DND-41 (cell line): Measurements from ENCODE around the gene ATAD2B.

ENCODE experiments used
- ATAC-seq: fragments of 200-7000 bp; cut with Tn5 transposase; 3 replicates; pipeline ENCODE4 v1.9.1; 2021; ENCODE audit warnings: low read depth; ENCODE audit not compliant: insufficient read depth
- DNase-seq: peaks from one replicate; pipeline ENCODE4 v3.0.0-alpha.2; 2020
- H2AFZ ChIP-seq: 2 replicates; pipeline ENCODE4 v1.6.0; 2012; ENCODE audit warnings: low read depth, low read length
- H3K27ac ChIP-seq: 2 replicates; pipeline ENCODE4 v1.5.1; 2012; ENCODE audit warnings: low read length, inconsistent platforms
- H3K27me3 ChIP-seq: fragments of 200-600 bp; sonication (generic); 2 replicates; pipeline ENCODE4 v1.6.0; 2012; ENCODE audit warnings: low read length, mild to moderate bottlenecking, inconsistent platforms; ENCODE audit not compliant: insufficient read depth, poor library complexity
- H3K36me3 ChIP-seq: 2 replicates; pipeline ENCODE4 v1.5.1; 2012; ENCODE audit warnings: low read length, inconsistent platforms; ENCODE audit not compliant: insufficient read depth
- H3K4me1 ChIP-seq: 2 replicates; pipeline ENCODE4 v1.5.1; 2012; ENCODE audit warnings: mild to moderate bottlenecking, low read length; ENCODE audit not compliant: insufficient read depth
- H3K4me2 ChIP-seq: 2 replicates; pipeline ENCODE4 v1.6.0; 2012; ENCODE audit warnings: mild to moderate bottlenecking, moderate library complexity, low read length, inconsistent platforms; ENCODE audit not compliant: insufficient read depth
- H3K4me3 ChIP-seq, 2 experiments: fragments of 200-600 bp in 1 of 2; shearing (Covaris generic) in 1 of 2; 2 replicates each; pipeline ENCODE4 v1.5.1; 2012 to 2016; ENCODE audit warnings: inconsistent platforms in 2 of 2, low read length in 2 of 2, mild to moderate bottlenecking in 2 of 2, low read depth in 1 of 2, moderate library complexity in 1 of 2
- H3K79me2 ChIP-seq: 2 replicates; pipeline ENCODE4 v1.6.0; 2012; ENCODE audit warnings: low read length, inconsistent platforms; ENCODE audit not compliant: insufficient read depth
- H3K9ac ChIP-seq: 2 replicates; pipeline ENCODE4 v1.6.0; 2012; ENCODE audit warnings: low read depth, mild to moderate bottlenecking, inconsistent platforms, low read length, moderate library complexity
- H3K9me3 ChIP-seq: 2 replicates; pipeline ENCODE4 v1.5.1; 2012; ENCODE audit warnings: low read length, moderate library complexity, mild to moderate bottlenecking, inconsistent platforms; ENCODE audit not compliant: insufficient read depth, severe bottlenecking
- H4K20me1 ChIP-seq: 2 replicates; pipeline ENCODE4 v1.6.0; 2012; ENCODE audit warnings: low read length; ENCODE audit not compliant: insufficient read depth
- EZH2 ChIP-seq: IDR thresholded peaks from 3 replicates; pipeline ENCODE4 v1.6.1; 2012; ENCODE audit warnings: borderline replicate concordance, low read depth, mild to moderate bottlenecking, moderate library complexity, low read length, inconsistent platforms; ENCODE audit not compliant: severe bottlenecking
- TF ChIP-seq, protein P1 (sequence below): IDR thresholded peaks from 2 replicates; pipeline ENCODE4 v1.5.1; 2012; ENCODE audit warnings: borderline replicate concordance, low read length, moderate library complexity, mild to moderate bottlenecking; ENCODE audit not compliant: poor library complexity, severe bottlenecking; ENCODE audit errors: extremely low read depth

The ATAD2B gene

DNA sequence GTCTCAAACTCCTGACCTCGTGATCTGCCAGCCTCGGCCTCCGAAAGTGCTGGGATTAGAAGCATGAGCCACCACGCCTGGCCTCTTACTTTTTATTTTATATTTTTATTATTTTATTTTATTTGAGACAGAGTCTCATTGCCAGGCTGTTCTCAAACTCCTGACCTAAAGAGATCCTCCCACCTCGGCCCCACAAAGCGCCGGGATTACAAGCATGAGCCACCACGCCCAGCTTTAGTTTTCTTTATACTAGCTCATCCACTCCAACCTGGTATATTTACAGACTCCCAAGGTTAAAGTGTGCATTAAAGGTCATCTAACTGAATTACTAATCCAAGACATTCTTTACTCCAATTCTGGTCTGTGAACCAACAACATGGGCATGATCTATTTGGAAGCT lies 26.8 kb downstream of the ATAD2B start:
- Histone ChIP-seq H3K9ac (no peak overlapping the region), H3K79me2 (peaks cover 79% of the 10 kb centered on the region), H3K9me3 (no peaks in the 10 kb centered on the region), H3K4me3 (no peak overlapping the region), H3K36me3 (no peaks in the 10 kb centered on the region), H3K4me1 (no peaks in the 10 kb centered on the region), H2AFZ (no peak overlapping the region), H4K20me1 (peaks cover 15% of the 10 kb centered on the region), H3K27me3 (no peaks in the 10 kb centered on the region), H3K27ac (no peak overlapping the region), H3K4me2 (no peak overlapping the region)
- TF ChIP-seq EZH2 = no peak
- TF ChIP-seq, protein P1, sequence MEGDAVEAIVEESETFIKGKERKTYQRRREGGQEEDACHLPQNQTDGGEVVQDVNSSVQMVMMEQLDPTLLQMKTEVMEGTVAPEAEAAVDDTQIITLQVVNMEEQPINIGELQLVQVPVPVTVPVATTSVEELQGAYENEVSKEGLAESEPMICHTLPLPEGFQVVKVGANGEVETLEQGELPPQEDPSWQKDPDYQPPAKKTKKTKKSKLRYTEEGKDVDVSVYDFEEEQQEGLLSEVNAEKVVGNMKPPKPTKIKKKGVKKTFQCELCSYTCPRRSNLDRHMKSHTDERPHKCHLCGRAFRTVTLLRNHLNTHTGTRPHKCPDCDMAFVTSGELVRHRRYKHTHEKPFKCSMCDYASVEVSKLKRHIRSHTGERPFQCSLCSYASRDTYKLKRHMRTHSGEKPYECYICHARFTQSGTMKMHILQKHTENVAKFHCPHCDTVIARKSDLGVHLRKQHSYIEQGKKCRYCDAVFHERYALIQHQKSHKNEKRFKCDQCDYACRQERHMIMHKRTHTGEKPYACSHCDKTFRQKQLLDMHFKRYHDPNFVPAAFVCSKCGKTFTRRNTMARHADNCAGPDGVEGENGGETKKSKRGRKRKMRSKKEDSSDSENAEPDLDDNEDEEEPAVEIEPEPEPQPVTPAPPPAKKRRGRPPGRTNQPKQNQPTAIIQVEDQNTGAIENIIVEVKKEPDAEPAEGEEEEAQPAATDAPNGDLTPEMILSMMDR = no peak
- ATAC-seq (no peak), DNase-seq (no peak)

DNA sequence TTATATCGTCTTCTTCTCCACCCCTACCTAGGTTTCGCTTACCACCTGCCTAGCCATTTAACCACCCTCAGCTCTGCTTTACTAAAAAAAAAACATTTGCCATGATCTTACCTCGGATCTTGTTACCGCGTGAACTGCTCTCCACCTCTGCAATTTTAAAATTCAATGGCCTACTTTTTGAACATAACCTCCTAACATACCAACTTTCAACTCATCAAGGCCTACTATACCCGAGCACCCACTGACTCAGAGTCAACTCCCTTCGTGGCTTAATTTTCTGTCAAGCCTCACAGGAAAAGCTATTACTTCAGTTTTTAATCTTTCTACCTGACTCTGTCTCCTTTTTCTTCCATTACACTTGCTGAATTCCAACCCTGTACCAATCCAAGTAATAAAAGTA lies 55.7 kb downstream of the ATAD2B start:
- Histone ChIP-seq H3K4me3 (no peak overlapping the region), H3K36me3 (peaks cover 58% of the 10 kb centered on the region), H2AFZ (no peak overlapping the region), H4K20me1 (no peaks in the 10 kb centered on the region), H3K27ac (no peak overlapping the region), H3K9ac (no peak overlapping the region), H3K4me2 (no peak overlapping the region), H3K9me3 (no peaks in the 10 kb centered on the region), H3K27me3 (no peaks in the 10 kb centered on the region), H3K79me2 (no peaks in the 10 kb centered on the region), H3K4me1 (no peaks in the 10 kb centered on the region)
- ATAC-seq (no peak), DNase-seq (no peak)
- TF ChIP-seq, protein P1 = no peak
- TF ChIP-seq EZH2 = no peak

DNA sequence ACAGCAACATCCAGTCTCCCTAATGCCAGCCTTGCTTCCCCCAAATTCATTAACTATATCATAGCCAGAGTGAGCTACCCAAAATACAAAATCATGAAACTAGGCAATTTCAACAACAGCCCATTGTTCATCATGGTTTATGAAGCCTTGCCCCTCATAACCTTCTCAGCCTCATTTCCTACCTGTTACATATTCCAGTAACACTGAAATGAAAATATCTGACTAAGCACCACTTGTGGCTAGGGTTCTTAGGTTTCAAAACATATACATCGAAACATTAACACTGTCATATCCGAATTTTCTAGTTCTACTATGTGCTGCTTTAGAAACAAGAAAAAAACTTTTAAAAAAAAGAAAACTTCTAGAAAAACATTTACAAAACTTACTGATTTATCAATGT lies 59.5 kb downstream of the ATAD2B start:
- no peaks in the 10 kb centered on the region for H4K20me1 ChIP-seq
- H3K27me3 ChIP-seq = no peaks in the 10 kb centered on the region
- TF ChIP-seq, protein P1 = no peak
- TF ChIP-seq EZH2 = no peak
- no peak overlapping the region for H3K4me2 ChIP-seq
- H2AFZ ChIP-seq = no peak overlapping the region
- H3K4me3 ChIP-seq = no peak overlapping the region
- H3K9ac ChIP-seq = no peak overlapping the region
- H3K27ac ChIP-seq = no peak overlapping the region
- DNase-seq (no peak), ATAC-seq (no peak)
- no peaks in the 10 kb centered on the region for H3K4me1 ChIP-seq
- H3K36me3 ChIP-seq = peaks cover 51% of the 10 kb centered on the region
- H3K9me3 ChIP-seq = no peaks in the 10 kb centered on the region
- no peaks in the 10 kb centered on the region for H3K79me2 ChIP-seq

DNA sequence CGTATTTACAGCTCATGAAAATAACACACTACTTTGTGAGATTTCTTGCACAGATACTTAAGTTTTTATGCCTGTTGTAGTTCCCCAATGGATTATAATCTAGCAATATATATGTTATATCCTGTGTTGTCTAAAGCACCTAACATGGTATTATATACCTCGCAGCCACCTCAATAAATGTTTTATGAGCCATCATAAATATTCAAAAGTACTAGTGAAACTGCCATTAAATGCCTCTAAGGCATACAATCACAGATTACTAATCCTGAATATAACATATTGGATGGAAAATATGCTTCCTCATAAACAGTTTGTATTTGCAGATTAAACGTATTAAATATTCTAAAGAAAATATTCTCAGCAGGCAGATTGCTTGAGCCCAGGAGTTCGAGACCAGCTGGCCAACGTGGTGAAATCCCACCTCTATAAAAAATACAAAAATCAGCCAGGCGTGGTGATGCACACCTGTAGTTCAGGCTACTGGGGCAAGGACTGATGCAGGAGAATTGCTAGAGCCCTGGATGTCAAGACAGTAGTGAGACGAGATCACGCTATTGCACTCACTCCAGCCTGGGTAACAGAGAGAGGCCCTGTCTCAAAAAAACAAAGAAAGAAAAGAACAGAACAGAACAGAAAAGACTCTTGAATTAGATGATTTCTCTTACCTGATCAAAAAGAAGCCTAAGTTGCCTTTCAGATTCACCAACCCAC lies 64.1 kb downstream of the ATAD2B start:
- Histone ChIP-seq H3K9me3 (no peaks in the 10 kb centered on the region), H3K36me3 (peaks cover 48% of the 10 kb centered on the region; the same call in 1 of the 2 replicates), H3K27ac (no peak overlapping the region), H3K9ac (no peak overlapping the region), H3K4me1 (no peaks in the 10 kb centered on the region), H2AFZ (no peak overlapping the region), H3K4me2 (no peak overlapping the region), H4K20me1 (no peaks in the 10 kb centered on the region), H3K27me3 (no peaks in the 10 kb centered on the region), H3K79me2 (no peaks in the 10 kb centered on the region), H3K4me3 (no peak overlapping the region)
- ATAC-seq = no peak
- no peak for TF ChIP-seq EZH2
- TF ChIP-seq, protein P1 = no peak
- no peak for DNase-seq
